ENCODE measurements around the gene TTI1.

TTI1 gene

DNA sequence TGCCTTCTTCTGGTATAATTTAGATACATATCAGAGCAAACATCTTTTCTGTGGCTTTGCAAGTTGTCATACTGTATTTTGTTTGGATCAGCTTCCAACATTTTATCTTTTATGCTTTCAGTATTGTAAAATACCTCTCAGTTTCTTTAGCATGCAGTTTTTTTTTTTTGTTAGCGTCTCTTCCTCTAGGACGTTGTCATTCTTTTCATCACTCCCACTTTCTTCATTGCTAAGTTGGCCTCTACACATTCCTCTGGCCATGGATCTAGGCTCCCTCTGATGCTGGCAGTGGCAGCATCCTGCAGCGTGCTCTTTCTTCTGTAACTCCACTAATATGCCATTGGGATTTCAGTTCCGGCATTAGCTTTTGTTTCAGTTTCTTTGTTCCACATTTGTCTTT lies 22.0 kb upstream of the TTI1 start:
- FAIRE-seq (no peak), DNase-seq (ENCODE audit: low spot score) (no peak)

DNA sequence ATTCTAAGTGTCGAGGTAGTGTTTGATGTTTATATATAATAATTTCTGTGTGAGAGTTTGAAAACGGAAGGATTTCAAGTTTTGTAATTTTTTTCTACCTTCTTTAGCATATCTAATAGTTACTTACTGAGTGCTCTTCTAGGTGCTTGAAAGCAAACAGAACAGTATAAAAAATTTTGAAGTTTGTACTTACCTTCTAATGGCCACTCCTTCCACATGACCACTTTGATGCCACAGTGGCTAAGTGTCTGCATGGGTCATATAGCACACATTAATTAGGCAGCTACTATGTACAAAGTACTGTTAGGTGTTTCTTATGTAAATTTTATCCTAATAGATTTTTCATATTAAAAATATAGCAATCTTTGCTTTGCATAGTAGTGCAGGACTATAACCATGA lies 21.4 kb upstream of the TTI1 start:
- DNase-seq (ENCODE audit: low spot score): no peak
- no peak for FAIRE-seq

DNA sequence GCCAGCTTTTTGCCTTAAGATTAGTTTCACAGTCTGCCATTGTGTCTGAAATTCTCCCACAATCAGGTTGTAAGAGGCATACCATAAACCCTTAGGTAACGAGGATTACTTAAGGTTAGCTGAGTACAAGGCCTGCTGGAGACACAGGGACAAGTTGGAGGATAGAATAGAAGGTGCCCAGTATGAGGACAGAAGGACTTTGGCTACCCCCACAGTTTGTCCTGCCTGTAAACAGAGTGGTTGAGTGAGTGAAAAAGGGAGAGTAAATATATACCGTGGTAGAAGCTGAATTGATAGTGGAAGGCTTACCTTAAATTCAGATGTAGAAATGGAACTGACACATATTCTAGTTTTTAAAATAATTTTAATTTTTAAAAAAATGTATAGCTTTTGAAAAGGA lies 19.6 kb upstream of the TTI1 start:
- no peak for FAIRE-seq
- no peak for DNase-seq (ENCODE audit: low spot score)

DNA sequence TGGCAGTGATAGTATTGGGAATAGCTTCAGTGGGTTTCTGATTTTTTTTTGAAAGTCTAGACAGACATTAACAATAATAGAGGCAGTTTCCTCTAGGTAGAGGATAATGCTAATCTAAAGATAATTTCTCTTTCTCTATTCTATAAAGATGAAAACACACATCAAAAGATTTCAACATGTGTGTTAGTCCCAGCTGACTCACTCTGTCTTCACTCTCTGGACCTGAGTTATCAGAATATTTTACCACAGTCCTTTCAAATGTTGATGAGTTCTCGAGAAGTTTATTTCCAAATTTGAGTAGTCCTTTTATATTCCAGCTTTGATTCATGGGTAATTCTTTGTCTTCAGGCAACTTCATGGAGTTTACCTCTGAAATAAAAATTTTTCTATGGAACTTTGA lies 17.4 kb upstream of the TTI1 start:
- no peak for DNase-seq (ENCODE audit: low spot score)
- FAIRE-seq: peak; percentile 23

DNA sequence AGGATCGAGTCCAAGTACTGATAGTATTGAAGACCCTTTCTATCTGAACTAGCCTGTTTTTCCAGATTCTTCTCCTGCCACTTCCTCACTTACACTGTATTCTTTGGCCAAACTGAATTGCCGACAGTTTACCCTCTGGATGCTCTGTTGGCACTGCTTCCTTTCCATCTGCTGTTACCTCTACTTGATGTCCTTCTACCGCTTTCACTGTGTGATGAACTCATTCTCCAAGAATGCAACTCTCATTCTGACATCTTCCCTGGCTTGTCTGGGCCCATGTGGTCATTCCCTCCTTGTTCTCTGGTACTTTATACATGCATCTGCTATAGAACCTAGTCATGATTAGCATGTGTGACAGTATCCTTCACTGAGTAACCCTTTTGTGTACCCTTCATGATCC lies 16.5 kb upstream of the TTI1 start:
- FAIRE-seq (peak; percentile 80), DNase-seq (ENCODE audit: low spot score) (peak; percentile 90)

DNA sequence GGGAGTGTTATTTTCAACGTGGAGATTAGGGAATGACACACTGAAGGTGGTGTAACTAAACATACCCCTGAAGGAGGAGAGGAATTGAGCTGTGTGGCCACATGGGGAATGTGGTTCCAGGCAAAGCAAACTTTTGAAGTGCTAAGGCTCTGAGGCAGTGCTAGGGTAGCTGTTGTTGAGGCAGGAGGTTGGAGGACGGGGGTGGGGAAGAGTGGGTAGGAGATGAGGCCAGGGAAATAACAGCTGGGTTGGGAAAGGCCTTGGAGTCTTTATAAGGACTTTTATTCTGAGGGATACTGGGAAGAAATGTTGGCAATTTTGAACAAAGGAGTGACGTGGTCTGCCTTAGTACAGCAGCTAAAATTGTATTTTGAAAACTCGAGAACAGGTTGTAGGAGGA lies 13.3 kb upstream of the TTI1 start:
- FAIRE-seq: no peak
- DNase-seq (ENCODE audit: low spot score): no peak

DNA sequence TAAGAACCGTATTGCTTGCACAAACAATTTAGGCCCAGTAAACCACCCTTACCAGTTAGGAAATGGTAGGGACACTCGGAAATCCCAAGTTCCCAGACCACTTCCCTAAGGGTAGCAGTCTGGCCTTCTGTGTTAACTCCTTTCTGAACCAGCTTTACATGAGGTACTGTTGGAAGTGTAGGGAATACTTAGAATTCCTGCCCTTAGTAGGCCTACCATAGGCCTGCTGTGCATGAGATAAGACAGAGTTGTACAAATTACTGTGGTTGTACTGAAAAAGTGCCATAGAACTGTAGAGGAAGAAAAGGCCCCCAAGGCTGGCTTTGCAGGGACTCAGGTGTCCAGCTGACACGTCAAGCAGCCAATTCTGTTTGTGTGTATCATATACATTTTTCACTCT lies 11.4 kb upstream of the TTI1 start:
- FAIRE-seq (no peak), DNase-seq (ENCODE audit: low spot score) (no peak)

DNA sequence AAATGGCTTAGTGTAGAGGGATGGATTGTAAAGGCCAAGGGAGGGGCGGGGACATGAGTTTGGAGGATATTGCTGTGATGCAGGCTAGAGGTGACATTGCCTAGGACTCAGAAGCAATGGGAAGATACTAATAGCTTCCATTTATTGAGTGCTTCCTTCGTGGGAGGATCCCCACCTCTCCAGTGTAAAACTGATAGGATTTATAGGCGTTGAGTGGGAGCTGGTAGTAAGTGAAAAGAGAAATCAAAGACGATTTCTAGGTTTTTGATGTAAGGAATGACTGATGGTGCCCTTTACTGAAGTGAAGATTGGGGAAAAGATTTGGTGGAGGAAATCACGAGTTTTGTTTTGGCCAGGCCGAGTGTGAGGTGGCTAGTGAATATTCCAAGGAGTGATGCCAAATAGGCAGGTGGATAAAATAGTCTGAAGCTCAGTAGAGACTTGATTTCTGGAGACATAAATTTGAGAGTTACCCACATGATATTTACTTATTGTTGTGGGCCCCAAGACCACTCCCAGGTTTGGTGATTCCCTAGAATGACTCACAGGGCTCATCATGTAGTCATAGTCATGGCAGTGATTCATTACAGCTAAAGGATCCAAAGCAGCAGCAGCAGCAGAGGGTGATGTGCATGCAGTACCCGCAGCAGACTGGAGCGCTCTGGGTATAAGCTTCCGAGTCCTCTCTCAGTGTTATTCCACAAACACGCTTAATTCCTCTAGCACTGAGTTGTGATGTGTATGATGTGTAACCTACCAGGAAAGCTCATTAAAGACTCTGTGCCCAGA lies 10.4 kb upstream of the TTI1 start:
- FAIRE-seq: peak; percentile 84

DNA sequence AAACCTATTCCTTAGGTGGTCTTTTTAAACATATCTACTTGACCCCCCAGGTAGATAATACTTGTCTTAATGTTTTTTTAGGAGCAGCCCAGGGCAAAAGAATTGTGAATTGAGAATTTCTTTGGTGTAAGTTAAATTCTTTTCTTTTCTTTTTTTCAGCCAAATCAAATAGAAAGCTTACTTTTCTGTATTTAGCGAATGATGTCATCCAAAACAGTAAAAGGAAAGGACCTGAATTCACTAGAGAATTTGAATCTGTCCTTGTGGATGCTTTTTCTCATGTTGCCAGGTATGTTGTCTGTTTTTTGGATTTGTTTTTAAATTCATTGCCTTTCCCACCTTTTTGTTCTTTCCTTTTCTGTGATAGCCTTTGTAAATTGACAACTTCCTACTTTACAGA lies 7.0 kb upstream of the TTI1 start:
- FAIRE-seq (no peak), DNase-seq (ENCODE audit: low spot score) (no peak)

More for the DNA sequence above, 10.4 kb upstream of the TTI1 start:
- peak; percentile 85 for DNase-seq (ENCODE audit: low spot score)

DNA sequence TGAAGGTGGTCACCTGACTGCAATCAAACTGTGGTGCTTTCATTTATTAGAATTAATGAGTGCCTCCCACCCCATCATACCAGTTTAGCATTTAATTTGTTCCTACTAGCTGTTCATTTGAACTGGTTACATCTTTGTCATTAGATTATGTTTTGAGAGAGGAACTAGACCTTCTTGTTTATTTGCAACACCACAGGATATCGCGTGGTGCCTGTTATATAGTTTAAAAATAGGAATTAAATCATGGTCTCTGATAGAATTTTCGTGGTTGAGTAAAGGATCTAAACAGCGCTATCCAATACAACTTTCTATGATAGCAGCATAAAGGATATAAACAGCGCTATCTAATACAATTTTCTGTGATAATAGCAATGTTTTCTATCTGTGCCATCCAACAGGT lies 3.1 kb upstream of the TTI1 start:
- FAIRE-seq: no peak
- no peak for DNase-seq (ENCODE audit: low spot score)

DNA sequence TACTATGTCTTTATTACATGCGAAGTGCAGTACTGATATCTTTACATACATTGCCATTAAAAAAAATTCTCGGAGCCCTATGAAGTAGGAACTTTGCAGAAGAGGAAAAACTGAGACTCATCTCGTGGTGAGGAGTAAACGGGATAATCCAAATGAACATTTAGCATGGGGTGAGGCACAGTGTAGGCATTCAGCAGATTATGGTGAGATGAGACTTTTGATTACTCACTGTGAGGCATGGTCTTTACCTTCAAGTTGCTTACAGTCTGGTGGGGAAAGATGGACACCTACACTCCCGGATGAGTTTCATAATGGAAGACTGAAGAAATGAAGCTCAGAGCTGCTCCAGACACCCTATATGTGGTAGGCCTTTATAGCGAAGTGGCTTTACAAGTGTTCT lies 1.7 kb upstream of the TTI1 start:
- no peak for DNase-seq (ENCODE audit: low spot score)
- FAIRE-seq: no peak

DNA sequence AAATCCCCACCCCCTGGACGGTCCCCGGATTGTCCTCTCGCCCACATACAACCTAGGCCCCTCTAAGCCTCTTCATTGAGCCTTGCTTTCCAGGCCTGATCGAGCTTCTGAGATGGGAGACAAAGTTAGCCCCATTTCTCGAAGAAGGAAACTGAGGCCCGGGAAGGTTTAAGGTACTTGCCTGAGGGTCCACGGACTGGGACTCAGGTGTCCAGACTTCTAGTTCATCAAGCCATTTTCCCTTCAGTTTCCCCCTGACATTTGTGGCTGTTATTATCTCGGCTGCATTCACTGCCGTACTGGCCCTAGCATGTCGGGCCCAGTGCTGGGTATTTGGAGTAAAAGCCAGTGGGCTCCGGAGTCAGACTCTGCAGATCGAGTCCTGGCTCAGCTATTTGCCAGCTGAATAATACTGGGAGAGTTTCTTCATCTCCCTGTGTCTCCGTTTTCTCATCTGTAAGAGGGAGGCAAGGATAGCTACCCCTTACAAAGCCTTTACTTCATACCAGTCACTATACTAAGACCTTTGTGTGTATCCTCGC lies 923 bp upstream of the TTI1 start:
- DNase-seq (ENCODE audit: low spot score) (no peak), FAIRE-seq (no peak)

DNA sequence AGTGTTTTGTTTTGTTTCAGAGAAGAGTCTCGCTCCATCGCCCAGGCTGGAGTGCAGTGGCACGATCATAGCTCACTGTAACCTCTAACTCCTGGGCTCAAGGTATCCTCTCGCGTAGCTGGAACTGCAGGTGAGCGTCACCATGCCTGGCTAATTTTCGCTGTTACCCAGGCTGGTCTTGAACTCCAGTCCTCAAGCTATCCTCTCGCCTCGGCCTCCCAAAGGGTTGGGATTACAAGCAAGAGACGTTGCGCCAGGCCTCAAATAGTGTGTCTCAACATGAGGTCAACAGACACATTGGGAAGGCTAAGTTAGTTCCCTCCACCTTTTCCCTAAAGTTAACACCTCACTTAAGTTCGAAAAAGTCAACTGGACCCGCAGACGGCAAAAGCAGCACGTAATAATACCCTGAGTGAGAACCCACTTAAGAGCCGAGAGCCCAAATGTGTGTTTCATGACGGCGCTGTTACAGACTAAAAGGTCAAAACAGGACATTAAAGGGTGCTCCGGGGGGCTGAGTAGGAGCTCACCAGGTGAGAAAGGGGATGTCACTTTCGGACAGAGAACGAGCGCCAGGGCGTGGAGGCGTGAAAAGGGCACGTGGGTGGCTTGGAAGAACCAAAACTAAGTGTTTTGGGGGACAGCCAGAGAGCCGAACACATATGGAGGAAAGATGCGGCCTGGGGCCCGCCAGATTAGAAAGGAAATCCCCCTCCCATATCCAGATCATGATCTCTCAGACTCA lies 499 bp downstream of the TTI1 start:
- DNase-seq (ENCODE audit: low spot score) (no peak), FAIRE-seq (no peak)

DNA sequence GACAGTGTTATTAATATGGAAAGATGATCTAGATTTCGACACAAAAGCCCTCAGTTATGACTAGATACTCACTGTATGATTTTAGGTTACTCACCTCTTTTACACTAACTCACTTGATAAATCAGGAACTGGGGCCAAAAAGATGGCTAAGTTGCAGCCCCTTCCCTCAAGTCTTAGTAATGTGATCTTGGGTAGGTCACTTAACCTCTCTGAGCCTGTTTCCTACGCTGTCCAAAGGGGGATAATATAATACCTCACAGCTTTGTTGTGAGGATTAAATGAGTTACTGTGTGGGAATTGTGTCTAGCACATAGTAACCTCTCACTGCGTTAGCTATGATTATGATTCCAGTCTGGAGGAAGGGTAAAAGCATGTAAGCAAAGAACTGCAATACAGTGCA lies 1.3 kb downstream of the TTI1 start:
- FAIRE-seq: no peak
- DNase-seq (ENCODE audit: low spot score): no peak

DNA sequence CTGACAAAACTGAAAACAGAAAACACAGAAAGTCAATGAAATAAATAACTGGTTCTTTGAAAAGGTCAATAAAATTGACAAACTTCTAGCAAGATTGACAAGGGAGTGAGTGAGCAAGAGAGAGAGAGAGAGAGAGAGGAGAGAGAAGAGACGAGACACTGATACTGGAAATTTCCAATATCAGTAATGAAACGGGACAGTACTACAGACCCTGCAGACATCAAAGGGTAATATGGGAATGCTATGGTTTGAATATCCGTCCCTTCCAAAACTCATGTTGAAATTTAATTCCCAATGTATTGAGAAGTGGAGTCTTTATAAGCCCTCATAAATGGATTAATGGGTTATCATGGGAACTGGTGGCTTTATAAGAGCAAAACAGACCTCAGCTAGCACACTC lies 3.8 kb downstream of the TTI1 start:
- no peak for FAIRE-seq

DNA sequence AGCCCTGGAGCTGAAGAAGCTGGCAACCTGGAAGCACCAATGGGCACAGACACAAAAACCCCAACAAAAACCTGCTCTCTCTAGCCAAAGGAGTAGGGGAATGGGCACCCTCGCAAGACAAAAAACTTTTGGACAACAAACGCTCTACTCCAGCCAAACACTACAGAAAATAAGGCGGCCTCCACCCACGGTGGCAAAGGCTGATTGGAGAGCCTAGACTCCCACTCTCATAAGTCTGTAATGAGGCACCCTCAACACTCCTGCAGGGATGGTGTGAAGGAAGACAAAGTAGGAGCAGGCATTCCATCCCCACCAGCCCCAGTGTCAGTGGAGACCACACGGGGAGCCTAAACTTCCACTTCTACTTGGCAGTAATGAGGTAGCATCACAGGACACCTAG lies 8.8 kb downstream of the TTI1 start:
- FAIRE-seq (no peak), DNase-seq (ENCODE audit: low spot score) (no peak)

More for the DNA sequence above, 3.8 kb downstream of the TTI1 start:
- DNase-seq (ENCODE audit: low spot score): no peak

DNA sequence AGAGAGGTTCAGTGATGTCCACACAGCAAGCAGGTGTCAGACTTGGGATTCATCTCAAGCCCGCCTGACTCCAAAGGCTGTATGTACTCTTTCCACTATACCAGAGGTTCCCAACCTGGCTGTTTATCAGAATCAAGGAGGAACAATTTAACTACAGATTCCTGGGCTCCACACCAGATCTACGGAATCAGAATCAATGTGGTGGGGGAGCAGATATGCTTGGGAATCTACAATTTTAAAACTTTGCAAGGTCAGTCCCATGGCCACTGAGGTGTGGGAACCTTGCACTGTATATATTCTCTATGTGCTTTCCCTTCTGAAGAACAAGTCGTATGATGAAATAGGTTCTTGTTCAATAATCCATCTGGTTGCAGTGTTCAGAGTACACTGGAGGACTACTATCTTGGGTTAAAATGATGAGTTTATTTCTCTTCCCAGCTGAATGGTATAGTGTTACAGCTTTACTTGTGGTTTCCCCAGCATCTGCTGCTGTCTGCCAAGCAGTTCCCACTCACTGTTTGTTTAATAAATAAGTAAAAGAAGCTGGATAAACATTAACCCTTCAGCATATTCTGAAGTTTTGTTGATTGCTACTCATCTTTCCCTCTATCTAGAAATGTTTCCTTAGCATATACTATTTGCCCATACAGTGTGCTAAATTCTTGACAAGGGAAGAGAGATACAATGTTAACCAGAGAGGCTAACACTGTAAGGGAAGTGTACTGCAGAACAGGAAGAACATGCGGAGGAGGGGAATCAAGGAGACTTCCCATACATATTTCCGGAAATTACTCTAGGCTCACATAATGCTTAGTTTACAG lies 9.9 kb downstream of the TTI1 start:
- FAIRE-seq: peak; percentile 59
- DNase-seq (ENCODE audit: low spot score): no peak

DNA sequence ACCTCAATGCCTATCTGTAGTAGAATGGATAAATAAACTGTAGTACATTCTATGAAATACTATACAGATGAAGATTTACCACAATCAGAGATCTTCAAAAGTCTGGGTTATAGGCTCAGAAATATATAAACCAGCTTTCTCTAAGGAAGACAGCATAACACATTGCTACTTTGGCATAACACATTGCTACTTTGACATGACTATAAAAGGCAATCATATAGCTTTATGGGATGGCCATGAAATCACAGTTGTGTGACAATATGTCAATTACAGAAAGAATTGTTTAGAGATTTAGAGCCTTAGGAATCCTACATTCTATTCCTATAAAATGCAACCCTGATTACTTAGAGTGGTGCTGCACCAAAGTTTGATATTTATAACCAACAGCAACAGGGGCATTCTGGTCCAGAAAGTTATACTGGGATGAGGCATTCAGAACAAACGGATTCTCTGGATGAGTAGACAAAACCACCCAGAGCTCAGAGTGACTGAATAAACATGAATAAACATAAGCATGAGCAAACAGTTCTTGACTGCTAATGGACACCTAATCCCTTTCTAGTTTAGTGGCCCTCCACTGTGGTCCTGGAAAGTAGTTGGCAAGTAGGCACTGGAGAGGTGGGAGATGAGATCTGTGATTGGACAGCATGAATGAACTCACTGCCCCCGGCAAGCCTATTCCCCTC lies 12.0 kb downstream of the TTI1 start:
- DNase-seq (ENCODE audit: low spot score) (no peak), FAIRE-seq (no peak)

DNA sequence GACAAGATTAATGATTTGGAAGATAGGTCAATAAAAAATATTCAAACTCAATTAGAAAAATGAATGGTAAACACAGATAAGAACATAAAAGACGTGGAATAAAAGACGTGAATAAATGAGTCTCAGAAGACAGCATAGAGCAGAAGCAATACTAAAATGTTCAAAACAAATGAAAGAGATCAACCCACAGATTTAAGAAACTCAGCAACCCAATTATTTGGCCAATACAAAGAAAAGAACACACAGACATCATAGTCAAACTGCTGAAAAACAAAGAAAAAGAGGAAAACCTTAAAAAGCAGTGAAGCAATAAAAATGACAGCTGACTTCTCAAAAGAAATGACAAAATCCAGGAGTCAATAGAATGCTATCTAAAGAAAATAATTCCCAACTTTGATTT lies 14.9 kb downstream of the TTI1 start:
- no peak for DNase-seq (ENCODE audit: low spot score)
- FAIRE-seq: no peak

DNA sequence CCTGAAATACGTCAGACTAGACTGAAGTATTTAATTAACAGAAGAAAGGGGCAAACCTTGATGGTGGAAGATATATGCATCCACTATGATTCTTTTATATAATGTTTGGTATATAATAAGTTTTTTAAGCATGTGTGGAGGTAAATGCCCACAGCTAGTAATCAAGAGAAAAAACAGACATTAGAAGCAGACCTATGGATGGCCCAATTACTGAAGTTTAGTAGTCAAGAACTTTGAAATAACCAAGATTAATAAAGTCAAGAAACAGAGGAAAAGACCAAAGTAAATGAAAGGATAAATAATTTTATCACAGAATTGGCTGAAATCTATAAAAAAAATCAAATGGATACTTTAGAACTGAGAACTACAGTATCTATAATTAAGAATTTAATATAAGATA lies 15.3 kb downstream of the TTI1 start:
- no peak for DNase-seq (ENCODE audit: low spot score)
- FAIRE-seq: peak; percentile 22

DNA sequence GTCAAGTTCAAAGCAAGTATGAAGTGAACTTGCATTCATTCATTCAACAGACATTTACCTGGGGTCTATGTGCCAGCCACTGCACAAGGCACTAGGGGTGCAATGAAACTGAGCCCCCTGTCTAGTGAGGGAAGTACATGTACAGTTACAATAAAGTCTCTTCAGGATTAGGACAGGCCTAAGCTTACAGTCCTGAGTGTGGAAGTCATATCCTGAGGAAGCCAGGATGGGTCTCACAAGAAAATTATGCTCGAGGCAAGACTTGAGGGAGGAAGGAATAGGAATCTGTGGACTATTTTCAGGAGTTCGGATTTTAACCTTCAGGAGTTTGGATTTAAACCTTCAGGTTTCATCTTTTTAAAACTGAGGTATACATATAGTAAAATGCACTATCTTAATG lies 19.4 kb downstream of the TTI1 start:
- FAIRE-seq (no peak), DNase-seq (ENCODE audit: low spot score) (no peak)

Data from RCC 7860 (cell line).